NCI-H446 (cell line): ENCODE measurements around the gene FHIP1B.
"Not testable (repeated sequence)": the region's sequence is repeated elsewhere in the genome, so short reads cannot be mapped to it uniquely, and the experiment has no call there.

ENCODE experiments used
- DNase-seq, 2 experiments: peaks; one replicate each; lab custom pipeline; 2025; lab: John Stamatoyannopoulos, UW

Gene FHIP1B

DNA sequence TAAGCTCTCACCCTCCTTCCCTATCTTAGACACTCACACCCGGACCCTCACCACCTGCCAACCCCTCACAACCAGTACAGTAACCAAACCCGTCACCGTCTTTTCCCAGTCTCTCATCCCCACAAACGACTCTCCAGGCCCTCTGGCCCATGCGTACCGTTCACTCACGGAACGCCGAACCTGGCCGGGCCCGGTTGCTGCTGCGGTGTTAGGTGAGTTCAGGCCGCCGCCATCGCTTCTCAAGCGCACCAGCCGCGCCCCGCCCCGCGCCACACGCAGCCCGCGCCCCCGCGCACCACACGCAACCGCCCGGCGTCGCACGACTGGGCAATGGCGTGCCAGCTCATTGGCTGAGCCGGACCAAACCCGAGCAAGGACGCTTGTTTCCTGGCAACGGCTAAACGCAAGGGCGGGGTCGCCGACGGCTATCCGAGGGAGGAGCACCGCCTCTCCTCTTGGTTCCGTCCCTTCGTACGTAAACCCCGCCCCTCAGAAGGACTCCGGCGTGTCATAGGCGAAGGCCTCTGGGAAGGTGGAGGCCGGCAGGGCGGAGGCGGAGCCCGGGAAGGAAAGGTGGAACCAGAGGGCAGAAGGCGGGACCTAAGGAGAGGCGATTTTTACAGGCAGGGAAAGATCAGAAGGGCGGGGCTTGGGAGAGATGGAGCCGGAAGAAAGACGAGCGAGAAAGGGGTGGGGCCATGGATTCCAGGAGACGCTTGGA lies at the start of gene FHIP1B:
TSS of gene FHIP1B (minus strand) at position 250 of the 721 bp plus-strand sequence. CDS start 10,120 bp downstream, outside the sequence.
- peak; percentile 98 to 99 for DNase-seq

DNA sequence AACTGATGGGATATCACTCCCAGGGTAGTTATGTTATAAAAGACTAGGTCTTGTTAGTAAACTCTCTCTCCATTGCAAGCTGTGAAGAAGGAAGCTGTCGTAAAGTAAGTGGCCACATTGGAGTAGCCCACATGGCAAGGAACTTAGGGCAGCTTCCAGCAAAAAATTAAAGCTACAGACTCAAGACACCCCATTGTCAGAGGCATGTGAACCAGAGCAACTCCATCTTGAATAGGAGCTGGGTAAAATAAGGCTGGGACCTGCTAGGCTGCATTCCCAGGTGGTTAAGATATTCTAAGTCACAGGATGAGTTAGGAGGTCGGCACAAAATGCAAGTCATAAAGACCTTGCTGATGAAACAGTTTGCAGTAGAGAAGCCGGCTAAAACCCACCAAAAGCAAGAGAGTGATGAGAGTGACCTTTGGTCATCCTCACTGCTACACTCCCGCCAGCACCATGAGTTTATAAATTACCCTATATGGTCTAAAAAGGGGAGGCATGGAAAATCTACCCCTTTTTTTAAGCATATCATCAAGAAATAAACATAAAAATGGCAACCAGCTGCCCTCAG lies 49.1 kb upstream of the FHIP1B start:
- no peak for DNase-seq

- DNase-seq, result not testable (repeated sequence)
Measured at GRCh38 chr11:6280809-6281208, 46.4 kb upstream of the FHIP1B start.

DNA sequence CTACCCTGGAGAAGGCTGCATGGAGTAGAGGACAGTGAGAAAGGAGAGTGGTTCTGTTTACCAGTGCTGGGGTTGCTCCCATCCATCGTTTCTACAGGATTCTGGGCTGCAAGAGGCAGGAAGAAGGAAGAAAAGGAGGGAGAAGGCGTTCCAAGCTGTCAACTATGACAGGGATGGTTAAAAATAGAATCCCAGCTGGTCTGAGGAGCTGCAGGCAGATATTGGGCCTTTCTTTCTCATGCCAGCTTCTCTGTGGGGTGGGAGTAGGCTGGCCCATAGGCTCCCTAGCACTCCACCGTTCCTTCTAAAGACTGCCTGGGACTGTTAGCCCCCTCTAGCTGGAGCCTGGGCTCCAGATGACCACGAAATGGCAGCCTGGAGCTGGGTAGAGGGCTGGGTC lies 38.8 kb upstream of the FHIP1B start:
- no peak for DNase-seq

- no peak for DNase-seq
Measured at GRCh38 chr11:6271598-6271997, 37.2 kb upstream of the FHIP1B start.

DNA sequence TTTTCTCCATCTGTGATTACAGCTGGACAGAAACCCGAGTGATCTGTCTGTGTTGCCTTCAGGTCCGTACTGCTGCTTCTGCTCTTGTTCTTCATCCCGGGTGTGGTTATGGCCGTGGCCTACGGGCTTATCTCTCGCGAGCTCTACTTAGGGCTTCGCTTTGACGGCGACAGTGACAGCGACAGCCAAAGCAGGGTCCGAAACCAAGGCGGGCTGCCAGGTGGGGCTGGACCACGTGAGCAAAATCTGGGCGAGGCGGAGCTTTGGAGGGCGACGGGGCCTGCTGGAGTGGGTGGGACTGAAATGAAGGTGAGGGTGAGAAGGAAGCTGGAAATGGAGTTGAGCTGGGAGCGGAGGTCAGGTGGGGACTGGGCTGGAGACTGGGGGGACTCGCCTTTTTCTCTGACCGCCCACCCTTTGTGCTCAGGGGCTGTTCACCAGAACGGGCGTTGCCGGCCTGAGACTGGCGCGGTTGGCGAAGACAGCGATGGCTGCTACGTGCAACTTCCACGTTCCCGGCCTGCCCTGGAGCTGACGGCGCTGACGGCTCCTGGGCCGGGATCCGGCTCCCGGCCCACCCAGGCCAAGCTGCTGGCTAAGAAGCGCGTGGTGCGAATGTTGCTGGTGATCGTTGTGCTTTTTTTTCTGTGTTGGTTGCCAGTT lies 36.3 kb upstream of the FHIP1B start:
- DNase-seq, result no peak

DNA sequence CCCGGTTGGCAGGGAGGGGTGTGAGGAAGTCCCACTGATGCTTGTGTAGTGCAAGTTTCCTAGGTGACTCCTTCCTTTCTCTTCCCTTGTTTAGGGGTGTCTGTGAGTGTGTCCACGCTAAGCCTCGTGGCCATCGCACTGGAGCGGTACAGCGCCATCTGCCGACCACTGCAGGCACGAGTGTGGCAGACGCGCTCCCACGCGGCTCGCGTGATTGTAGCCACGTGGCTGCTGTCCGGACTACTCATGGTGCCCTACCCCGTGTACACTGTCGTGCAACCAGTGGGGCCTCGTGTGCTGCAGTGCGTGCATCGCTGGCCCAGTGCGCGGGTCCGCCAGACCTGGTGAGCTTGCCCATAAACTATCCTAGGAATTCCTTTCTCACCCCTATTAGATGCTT lies 35.6 kb upstream of the FHIP1B start:
- no peak for DNase-seq

- DNase-seq, result no peak
Measured at GRCh38 chr11:6268820-6269219, 34.4 kb upstream of the FHIP1B start.

DNA sequence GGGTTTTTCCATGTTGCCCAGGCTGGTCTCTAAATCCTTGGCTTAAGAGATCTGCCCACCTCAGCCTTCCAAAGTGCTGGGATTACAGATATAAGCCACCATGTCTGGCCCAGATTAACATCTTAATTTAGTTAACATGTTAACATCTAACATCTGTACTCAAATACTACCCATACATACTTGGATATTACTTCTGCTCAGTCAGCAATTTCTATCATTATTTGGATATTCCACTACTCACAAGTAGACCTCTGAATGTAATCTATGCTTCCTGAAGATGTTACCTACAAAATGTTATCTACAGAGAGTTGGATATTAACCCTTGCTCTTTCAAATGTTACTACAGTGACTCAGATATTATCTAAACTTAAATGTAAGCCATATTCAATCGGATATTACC lies 29.2 kb upstream of the FHIP1B start:
- no peak for DNase-seq

- DNase-seq, result no peak
Measured at GRCh38 chr11:6260207-6260726, 25.8 kb upstream of the FHIP1B start.

DNA sequence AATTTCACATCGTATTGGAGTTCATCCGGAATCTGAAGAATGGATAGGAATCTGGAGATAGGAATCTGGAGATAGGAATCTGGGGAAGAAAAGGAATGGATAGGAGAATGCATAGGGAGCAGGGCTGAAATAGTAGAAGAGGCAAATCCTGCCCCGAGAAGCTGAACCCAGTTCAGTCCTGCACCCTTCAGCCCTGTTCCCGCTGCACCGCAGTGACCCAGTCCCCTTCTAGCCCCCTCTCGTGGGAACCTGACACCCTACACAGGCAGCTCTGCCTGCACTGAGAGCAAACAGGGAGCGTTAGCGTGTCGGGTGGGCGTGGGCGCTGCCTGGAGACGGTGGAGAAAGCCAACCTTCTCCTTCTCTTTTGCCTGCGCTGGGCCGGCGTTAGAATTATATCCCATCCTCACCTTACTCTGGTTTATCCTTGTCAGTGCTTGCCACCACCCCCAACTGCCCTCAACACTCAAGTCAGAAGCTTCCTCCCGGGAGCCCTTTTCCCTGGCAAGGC lies 24.2 kb upstream of the FHIP1B start:
- no peak for DNase-seq

DNA sequence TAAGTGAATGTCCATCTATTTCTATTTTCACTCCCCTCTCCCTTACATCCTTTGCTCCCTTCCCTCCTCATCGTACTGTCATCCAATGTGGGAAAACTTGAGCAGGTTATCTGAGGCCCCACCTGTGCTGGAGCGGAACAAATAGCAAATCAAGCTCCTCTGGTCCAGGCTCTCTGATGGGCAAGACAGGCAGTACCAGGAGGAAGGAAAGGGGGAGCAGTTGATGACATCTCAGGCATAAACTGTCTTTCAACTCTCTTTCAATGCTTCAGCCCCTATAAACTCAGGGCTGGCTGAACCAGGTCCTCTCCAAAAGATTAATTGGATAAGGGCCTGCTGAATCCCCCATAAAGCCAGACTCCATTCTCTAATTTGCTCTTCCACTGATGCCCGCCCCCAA lies 23.7 kb upstream of the FHIP1B start:
- DNase-seq, result no peak

DNA sequence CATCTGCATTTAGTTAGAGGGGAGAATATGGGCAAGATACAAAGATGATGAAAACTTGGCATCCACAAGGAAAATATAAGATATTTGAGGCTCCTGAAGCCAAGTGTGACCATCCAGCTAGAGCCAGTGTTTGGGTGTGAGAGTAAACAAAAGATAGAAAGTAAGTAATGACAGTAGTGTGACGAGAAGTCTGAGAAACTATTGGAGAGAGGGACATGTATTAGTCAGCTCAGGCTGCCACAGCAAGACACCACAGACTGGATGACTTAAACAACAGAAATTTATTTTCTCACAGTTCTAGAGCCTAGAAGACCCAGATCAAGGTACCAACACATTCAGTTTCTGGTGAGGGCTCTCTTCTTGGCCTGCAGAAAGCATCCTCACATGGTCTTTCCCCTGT lies 18.8 kb upstream of the FHIP1B start:
- DNase-seq, result no peak

DNA sequence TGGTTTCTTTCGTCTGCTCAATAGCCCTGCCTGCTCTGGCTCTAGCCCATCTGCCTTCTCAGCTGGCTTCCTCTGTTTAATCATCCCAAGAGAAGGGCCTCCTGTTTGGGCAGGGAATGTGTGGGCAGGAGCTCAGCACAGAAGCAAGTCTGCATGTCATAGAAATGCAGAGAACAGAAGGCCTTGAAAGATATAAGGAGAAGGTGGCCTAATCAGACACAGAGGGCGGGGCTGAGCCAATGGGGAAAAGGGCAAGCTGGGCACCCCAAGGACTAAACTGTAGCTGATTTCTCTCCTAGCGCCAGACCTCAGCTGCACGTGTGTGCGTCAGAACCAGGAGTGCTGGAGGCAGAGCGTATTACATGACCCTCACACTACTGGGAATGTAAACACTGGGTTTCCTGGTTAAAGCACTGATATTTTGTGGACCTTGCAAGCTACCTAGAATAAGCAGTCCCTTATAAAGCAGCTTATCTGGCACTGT lies 17.6 kb upstream of the FHIP1B start:
- DNase-seq, result no peak

DNA sequence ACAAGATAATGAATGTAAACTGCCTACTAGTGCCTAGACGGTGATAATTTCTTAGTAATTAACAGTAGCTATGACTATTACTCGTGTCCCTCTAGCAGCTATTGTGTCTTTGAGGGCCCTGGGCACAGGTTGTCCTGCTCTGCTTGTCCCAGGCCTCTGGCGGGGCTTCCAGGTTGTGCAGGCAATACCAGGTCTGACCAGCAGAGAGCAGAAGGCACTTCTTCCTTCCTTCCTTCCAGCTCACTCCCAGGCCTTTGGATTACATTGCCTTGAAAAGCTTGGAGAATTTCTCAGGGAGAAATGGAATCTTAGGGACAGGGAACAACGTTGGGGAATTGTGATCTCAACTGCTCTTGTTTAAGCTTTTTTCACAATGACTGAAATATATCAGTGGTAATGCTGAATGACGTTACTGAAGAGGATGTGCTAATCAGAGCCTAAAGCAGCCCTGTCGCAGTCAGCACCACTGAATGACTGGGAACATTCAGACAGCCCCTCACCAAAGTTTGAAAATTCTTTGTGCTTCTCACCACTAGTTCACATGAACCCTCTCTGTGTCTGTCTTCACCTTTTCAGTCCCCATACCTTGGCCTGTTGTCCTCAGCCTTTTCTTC lies 16.8 kb upstream of the FHIP1B start:
- peak; percentile 12 to 62 for DNase-seq

DNA sequence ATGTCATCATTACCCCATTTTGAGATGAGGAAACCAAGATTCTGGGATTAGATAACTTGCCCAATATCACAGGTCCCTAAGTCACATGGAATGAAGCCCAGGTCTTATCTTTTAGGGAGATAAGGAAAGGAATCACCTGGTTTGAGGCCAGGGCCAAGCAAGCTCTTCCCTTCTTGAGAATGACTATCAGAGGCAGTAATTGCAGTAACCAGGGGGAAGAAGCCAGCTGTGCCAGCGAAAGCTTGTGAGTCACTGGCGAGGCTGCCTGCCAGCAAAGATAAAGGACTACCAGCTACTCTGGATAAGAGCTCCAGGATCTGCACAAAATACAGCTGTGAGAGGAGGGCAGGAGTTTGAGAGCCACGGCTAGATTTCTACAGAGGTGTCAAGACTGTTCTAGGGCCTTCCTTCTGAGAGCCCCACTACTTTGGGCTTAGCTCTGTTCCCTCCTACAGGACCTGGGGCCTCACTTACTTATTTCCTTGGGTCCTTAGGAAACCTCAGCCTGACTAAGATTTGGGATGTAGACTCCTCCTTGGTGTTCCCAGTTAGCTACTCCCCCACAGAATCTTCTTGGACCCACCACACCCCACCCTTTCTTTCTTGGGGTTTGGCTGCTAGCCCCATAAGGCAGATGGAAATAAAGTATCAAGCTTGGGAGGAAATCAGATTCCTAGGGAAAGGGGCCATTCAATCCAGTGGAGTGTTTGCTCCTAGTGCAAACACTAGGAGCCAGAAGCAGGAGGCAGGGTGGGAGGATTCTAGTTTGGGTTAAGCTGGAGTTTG lies 15.5 kb upstream of the FHIP1B start:
- no peak for DNase-seq

GRCh38 chr11:6248897-6249296 lies 14.5 kb upstream of the FHIP1B start:
- DNase-seq, result not testable (repeated sequence)

- no peak for DNase-seq
Measured at GRCh38 chr11:6248248-6248647, 13.8 kb upstream of the FHIP1B start.

GRCh38 chr11:6245536-6245935 lies 11.1 kb upstream of the FHIP1B start:
- no peak for DNase-seq

DNA sequence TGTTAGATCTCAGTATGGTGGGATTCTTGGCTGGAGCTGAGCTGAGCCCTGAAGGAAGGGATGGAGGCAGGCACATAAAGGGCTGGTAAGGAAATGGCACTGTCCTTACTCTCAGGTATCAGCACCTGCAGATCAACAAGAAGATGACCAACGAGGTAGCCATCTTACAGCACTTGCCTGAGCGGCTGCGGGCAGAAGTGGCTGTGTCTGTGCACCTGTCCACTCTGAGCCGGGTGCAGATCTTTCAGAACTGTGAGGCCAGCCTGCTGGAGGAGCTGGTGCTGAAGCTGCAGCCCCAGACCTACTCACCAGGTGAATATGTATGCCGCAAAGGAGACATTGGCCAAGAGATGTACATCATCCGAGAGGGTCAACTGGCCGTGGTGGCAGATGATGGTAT lies 6.9 kb upstream of the FHIP1B start:
- DNase-seq, result no peak

DNA sequence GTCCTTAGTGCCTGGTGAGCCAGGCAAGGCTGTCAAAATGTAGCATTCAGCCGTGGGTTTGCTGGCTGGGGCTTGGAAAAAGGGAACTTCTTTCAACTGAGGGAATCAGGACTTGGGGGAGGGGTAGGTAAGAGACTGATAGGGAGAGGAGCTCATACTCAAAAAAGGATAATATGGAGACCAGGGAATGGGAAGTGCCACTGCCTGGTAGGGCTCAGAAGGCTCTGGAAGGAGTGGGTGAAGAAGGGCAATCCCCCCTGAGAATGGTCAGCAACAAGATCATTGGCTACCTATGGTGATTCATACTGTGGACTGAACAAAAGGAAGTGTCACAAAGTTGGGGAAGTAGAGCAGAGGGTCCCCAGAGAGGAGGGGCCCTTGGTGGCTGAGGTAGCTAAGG lies 6.3 kb upstream of the FHIP1B start:
- DNase-seq, result no peak

DNA sequence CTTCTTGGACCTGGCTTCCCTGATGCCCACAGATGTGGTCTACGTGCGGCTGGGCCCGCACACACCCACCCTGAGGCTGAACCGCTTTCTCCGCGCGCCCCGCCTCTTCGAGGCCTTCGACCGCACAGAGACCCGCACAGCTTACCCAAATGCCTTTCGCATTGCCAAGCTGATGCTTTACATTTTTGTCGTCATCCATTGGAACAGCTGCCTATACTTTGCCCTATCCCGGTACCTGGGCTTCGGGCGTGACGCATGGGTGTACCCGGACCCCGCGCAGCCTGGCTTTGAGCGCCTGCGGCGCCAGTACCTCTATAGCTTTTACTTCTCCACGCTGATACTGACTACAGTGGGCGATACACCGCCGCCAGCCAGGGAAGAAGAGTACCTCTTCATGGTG lies 5.7 kb upstream of the FHIP1B start:
- no peak for DNase-seq
